ENCODE results near the gene MAP2K2.
"Not testable (repeated sequence)": the region's sequence is repeated elsewhere in the genome, so short reads cannot be mapped to it uniquely, and the experiment has no call there.

Gene MAP2K2

GRCh38 chr19:4123615-4124568 is at the start of gene MAP2K2:
TSS of gene MAP2K2 (minus strand) at chr19:4124122. CDS start at chr19:4123875, 247 bp downstream.
- peak; percentile 94 for DNase-seq (ENCODE audit: low read depth)

- peak; percentile 51 for DNase-seq (ENCODE audit: low read depth)
Measured at GRCh38 chr19:4172861-4173473, 49.0 kb upstream of the MAP2K2 start.

- DNase-seq (ENCODE audit: low read depth) = no peak
Measured at GRCh38 chr19:4171676-4172075, 47.8 kb upstream of the MAP2K2 start.

GRCh38 chr19:4164262-4164661 is 40.3 kb upstream of the MAP2K2 start:
- no peak for DNase-seq (ENCODE audit: low read depth)

GRCh38 chr19:4161415-4162077 is 37.6 kb upstream of the MAP2K2 start:
- DNase-seq (ENCODE audit: low read depth) = no peak

- not testable (repeated sequence) for DNase-seq (ENCODE audit: low read depth)
Measured at GRCh38 chr19:4157971-4158370, 34.0 kb upstream of the MAP2K2 start.

- DNase-seq (ENCODE audit: low read depth) = no peak
Measured at GRCh38 chr19:4157164-4157563, 33.2 kb upstream of the MAP2K2 start.

GRCh38 chr19:4154571-4155312 is 30.8 kb upstream of the MAP2K2 start:
- no peak for DNase-seq (ENCODE audit: low read depth)

- DNase-seq (ENCODE audit: low read depth) = no peak
Measured at GRCh38 chr19:4152241-4152998, 28.5 kb upstream of the MAP2K2 start.

- DNase-seq (ENCODE audit: low read depth) = no peak
Measured at GRCh38 chr19:4151623-4152022, 27.7 kb upstream of the MAP2K2 start.

GRCh38 chr19:4149518-4150288 is 25.8 kb upstream of the MAP2K2 start:
- DNase-seq (ENCODE audit: low read depth) = no peak

GRCh38 chr19:4144666-4145249 is 20.8 kb upstream of the MAP2K2 start:
- DNase-seq (ENCODE audit: low read depth) = no peak

GRCh38 chr19:4142916-4143315 is 19.0 kb upstream of the MAP2K2 start:
- DNase-seq (ENCODE audit: low read depth) = not testable (repeated sequence)

- no peak for DNase-seq (ENCODE audit: low read depth)
Measured at GRCh38 chr19:4140237-4140711, 16.4 kb upstream of the MAP2K2 start.

GRCh38 chr19:4139614-4140236 is 15.8 kb upstream of the MAP2K2 start:
- peak; percentile 82 for DNase-seq (ENCODE audit: low read depth)

- DNase-seq (ENCODE audit: low read depth) = no peak
Measured at GRCh38 chr19:4138445-4138844, 14.5 kb upstream of the MAP2K2 start.

GRCh38 chr19:4136680-4137088 is 12.8 kb upstream of the MAP2K2 start:
- DNase-seq (ENCODE audit: low read depth) = no peak

GRCh38 chr19:4135386-4135785 is 11.5 kb upstream of the MAP2K2 start:
- DNase-seq (ENCODE audit: low read depth) = not testable (repeated sequence)

GRCh38 chr19:4134351-4134750 is 10.4 kb upstream of the MAP2K2 start:
- no peak for DNase-seq (ENCODE audit: low read depth)
